Ascending aorta (tissue), 2 donors: Measurements from ENCODE around the gene RBM22. TPM values are rescaled to one million over a fixed set of nuclear protein-coding genes. Genes with fewer than 3 reads are reported as not detected.

Experiments
- DNase-seq, 2 donors: peaks; one replicate each; pipeline ENCODE4 v3.0.0-alpha.2; 2019; ENCODE audit warnings: low spot score in 2 of 2
- H3K27ac ChIP-seq, 2 donors: fragments of 200-600 bp; sonication (generic); one replicate each; pipeline ENCODE4 v1.5.1; 2016 to 2017; ENCODE audit warnings: mild to moderate bottlenecking in 1 of 2
- H3K27me3 ChIP-seq: fragments of 200-600 bp; sonication (generic); one replicate; pipeline ENCODE4 v1.5.1; 2017
- H3K36me3 ChIP-seq, 2 donors: fragments of 200-600 bp; sonication (generic); one replicate each; pipeline ENCODE4 v1.5.1; 2016
- H3K4me1 ChIP-seq, 2 donors: fragments of 200-600 bp; sonication (generic); one replicate each; pipeline ENCODE4 v1.5.1; 2016 to 2017; ENCODE audit warnings: mild to moderate bottlenecking in 1 of 2
- H3K4me3 ChIP-seq, 2 donors: fragments of 200-600 bp; sonication (generic); one replicate each; pipeline ENCODE4 v1.5.1; 2016 to 2017; ENCODE audit warnings: mild to moderate bottlenecking in 1 of 2
- H3K9me3 ChIP-seq, 2 donors: fragments of 200-600 bp; sonication (generic); one replicate each; pipeline ENCODE4 v1.5.1; 2016
- CTCF ChIP-seq, 3 experiments: fragments of 200-600 bp in 2 of 3; fragments of 450-650 bp in 1 of 3; sonication (generic) in 2 of 3; IDR thresholded peaks; one replicate each; pipeline ENCODE4 v1.5.1; 2016 to 2019; ENCODE audit warnings: antibody characterized with exemption in 3 of 3, mild to moderate bottlenecking in 1 of 3, moderate library complexity in 1 of 3
- intact Hi-C: fragments of 100-400 bp; cut with DNase I; formaldehyde crosslinking; loops from one replicate; pipeline ENCODE4 v1.15.1; 2023
- total RNA-seq: library from RNA; depleted of rRNA; stranded (reverse); fragments of >200 nt; gene quantifications from one replicate; pipeline ENCODE4 v1.1.0, GENCODE V29; 2016

The RBM22 gene
- total RNA-seq, 1 donor from 2014 or later = 45.3 TPM

GRCh38 chr5:150663936-150664335, 36.9 kb downstream of the RBM22 start:
- Histone ChIP-seq H3K27me3 (no peaks in the 10 kb centered on the region), H3K36me3 (no peaks in the 10 kb centered on the region), H3K4me3 (no peak overlapping the region), H3K9me3 (no peaks in the 10 kb centered on the region), H3K27ac (no peak overlapping the region), H3K4me1 (peaks cover 9 to 14% of the 10 kb centered on the region in 2 donors)
- intact Hi-C loops = no loop called here
- TF ChIP-seq CTCF (IDR thresholded peaks at IDR 0.05) = no peak
- no peak for DNase-seq

- peaks cover 9 to 16% of the 10 kb centered on the region in 2 donors for H3K4me1 ChIP-seq
- H3K27me3 ChIP-seq = no peaks in the 10 kb centered on the region
- no peaks in the 10 kb centered on the region for H3K9me3 ChIP-seq
- H3K27ac ChIP-seq = no peak overlapping the region
- H3K36me3 ChIP-seq = no peaks in the 10 kb centered on the region
- H3K4me3 ChIP-seq = no peak overlapping the region
- intact Hi-C loops = no loop called here
- peak in 1 of 2 donors; percentile 37 for DNase-seq
- TF ChIP-seq CTCF (IDR thresholded peaks at IDR 0.05) = no peak
These were observed 37.9 kb downstream of the RBM22 start for GRCh38 chr5:150662731-150663516.

GRCh38 chr5:150661821-150662596, 38.9 kb downstream of the RBM22 start:
- DNase-seq = no peak
- Histone ChIP-seq H3K27me3 (no peaks in the 10 kb centered on the region), H3K4me1 (peaks cover 9 to 23% of the 10 kb centered on the region in 2 donors), H3K36me3 (no peaks in the 10 kb centered on the region), H3K4me3 (no peak overlapping the region), H3K27ac (peak overlapping the region in 1 of 2 donors; percentile 85), H3K9me3 (no peaks in the 10 kb centered on the region)
- TF ChIP-seq CTCF (IDR thresholded peaks at IDR 0.05) = no peak
- intact Hi-C loops = no loop called here

GRCh38 chr5:150661086-150661485, 39.8 kb downstream of the RBM22 start, which contains the start of gene MYOZ3:
MYOZ3 (plus strand) TSS chr5:150661251; CDS start chr5:150662942, 1,691 bp downstream.
- DNase-seq = peak in 1 of 2 donors; percentile 63
- no peak for TF ChIP-seq CTCF (IDR thresholded peaks at IDR 0.05)
- H3K27ac ChIP-seq = peak within 1 kb of the TSS; percentile 85 to 90
- H3K27me3 ChIP-seq = no peaks in the 10 kb centered on the region
- H3K9me3 ChIP-seq = no peaks in the 10 kb centered on the region
- H3K4me3 ChIP-seq = no peak within 1 kb of the TSS
- H3K4me1 ChIP-seq = peaks cover 15 to 30% of the 10 kb centered on the region in 2 donors
- H3K36me3 ChIP-seq = no peaks in the 10 kb centered on the region
- intact Hi-C loops = no loop called here

- intact Hi-C loops = no loop called here
- TF ChIP-seq CTCF (IDR thresholded peaks at IDR 0.05) = no peak
- peak in 1 of 2 donors; percentile 64 for DNase-seq
- no peaks in the 10 kb centered on the region for H3K27me3 ChIP-seq
- no peaks in the 10 kb centered on the region for H3K9me3 ChIP-seq
- H3K4me1 ChIP-seq = peaks cover 16 to 35% of the 10 kb centered on the region in 2 donors
- H3K36me3 ChIP-seq = no peaks in the 10 kb centered on the region
- no peak overlapping the region for H3K4me3 ChIP-seq
- peak overlapping the region; percentile 85 to 90 for H3K27ac ChIP-seq
These were observed 40.6 kb downstream of the RBM22 start for GRCh38 chr5:150660108-150660831.
